GM21381 (cell line): Measurements from ENCODE around the gene MATK.

Source experiments
- ATAC-seq: cut with Tn5 transposase; IDR thresholded peaks from one replicate; pipeline ENCODE4 v1.9.1; 2021; ENCODE audit warnings: mild to moderate bottlenecking, moderate library complexity; ENCODE audit not compliant: unreplicated experiment

The MATK gene

DNA sequence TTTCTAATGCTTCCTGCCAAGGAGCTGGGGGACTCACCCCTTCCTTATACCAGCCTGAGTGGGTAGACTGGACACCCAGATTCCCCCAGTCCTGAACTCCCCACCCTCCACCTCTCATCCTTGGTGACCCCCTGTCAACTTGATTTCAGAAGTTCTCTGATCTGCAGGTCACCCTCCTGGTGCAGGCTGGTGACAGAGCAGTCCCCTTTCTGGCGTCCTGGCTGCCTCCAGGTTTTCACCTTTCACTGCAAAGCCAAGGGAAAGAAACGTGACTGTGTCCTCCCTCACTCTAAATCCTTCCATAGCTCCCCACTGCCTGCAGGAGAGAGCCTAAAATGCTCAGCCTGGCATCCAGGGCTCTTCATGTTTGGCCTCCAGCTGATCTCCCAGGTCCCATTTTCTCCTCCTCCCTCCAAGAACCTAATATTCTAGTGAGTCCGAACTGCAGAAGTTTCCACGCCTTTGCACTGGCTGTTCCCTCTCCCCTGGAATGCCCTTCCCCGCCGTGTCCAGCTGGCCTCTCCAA lies 4.1 kb upstream of the MATK start:
- ATAC-seq: no peak

DNA sequence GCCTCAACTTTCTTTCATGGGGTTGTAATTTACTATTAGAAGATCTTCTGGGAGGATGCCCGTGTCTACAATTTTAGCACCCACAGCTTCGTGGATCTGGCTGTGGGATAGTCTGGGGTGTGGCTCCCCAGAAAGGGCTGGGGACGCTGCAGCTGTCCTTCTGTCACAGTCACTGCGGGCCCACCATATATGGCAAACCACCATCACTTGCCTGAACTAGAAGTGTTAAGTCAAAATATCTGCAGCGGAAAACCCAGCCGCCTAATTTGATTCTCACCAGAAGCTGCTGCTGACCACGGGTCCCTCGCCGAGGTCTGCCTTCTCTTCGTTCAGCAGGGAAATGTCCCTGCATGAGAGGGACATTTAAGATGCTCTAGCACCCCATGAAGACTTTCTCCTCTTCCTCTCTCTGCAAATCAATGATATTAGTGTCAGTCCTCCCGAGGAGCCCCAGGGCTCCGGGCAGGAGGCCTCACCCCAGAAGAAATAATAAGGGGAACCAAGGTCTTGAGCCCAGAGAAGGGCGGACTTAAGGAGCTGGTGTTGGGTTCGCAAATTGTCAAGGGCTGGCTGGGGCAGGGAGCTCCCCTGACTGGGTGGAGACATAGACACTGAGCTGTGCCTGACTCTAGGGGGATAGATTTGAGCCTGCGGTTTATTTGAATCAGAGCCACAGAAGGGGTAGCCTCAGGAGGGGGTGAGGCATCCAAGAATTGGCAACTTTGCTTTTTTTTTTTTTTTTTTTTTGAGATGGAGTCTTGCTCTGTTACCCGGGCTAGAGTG lies 3.0 kb upstream of the MATK start:
- ATAC-seq: no peak

DNA sequence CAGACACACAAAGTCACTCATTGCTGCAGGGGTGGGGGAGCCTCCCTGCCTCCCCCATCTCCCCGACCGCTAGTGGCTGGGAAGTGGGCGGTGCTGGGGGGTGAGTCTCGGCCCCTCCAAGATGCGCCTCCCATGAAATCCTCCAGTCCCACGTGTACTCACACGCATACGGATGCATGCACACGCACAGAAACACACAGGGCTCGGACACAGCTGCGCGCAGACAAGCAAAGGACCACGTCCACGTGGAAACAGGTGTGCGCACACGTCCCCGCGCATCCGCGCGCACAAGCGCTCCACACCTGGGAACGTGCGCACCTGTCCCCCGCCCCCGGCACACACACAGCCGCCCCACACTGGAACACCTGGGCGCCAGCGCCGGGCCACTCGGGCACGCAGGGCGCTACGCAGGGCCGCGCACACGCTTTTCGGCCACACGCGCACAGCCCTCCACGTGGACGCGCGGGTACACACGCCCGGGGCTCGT lies 687 bp downstream of the MATK start:
- ATAC-seq: no peak

DNA sequence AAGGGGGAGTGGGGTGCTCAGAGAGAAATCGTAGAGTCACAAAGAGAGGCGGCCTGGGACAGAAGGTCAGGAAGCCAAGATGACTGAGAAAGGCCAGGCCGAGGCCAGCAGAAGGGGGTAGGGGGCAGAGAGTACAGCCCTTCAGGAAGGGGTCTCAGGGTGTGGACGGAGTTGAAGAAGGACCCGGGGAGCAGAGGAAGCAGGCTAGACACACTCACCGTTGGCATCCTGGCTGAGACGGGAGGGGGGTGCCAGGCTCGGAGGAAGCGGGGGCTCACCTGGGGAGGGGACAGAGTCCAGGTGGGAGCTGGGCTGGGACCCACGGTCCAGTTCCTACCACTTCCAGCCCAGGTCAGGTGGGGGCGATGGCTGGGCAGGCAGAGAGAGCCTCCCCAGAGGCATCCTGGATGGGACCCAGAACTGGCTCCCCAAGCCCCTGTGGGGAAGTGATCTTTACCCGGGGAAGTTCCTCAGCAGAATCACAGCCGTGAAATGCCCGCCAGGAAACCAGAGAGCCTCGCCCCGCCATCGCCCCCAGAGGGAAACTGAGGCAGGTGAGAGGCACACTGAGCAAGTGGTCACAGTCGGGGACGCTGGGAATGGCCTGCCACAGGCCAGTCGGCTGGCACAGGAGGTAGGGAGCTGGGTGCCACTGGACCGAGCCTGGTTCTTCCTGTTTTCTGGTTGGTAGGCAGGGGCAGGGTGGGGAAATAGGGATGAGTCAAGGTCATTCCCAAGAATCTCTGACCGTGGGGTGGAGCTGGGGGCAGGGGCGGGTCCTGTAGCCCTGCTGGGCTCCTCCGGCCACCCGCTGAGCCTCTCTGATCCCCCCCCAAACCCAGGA lies 1.4 kb downstream of the MATK start:
- ATAC-seq: no peak

DNA sequence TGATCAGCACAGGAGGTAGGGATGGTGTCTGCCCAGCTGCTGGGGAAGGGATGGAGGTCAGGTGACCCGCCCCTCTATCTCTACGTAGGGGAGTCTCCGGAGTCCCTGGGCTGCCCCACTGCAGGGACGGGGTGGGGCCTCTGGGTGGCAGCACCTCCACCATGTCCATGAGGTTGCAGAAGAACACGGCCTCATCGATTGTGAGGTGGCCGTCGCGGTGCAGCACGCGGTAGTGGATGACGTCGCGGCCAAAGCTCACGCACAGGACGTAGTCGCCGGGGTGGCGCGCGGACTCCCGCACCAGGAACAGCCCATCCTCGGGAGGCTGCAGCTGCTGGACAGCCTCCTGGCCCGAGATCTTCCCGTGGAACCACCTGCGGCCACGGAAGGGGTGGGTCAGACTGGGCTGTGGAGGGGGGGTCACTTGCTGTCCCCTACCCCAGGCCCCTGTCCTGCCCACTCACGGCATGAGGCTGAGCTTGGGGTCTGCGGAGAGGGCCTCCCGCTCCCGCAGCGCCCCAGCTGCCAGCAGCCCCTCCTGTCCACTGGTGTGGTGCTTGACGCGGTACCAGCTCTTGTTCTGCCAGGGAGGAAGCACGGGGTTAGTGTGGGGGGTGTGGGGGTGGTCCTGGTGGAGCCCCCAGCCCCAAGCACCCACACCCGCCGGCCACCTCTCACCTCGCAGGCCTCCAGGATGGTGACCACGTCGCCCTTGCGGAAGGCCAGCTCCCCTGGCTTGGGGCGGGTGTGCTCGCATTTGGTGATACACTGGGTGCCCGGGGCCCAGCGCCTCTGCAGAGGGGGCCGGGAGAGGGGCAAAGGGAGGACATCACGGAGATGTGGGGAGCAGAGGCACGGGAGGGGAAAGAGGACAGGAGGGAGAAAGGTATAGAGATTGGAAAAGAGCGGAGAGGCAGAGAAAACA lies 2.3 kb downstream of the MATK start:
- no peak for ATAC-seq

DNA sequence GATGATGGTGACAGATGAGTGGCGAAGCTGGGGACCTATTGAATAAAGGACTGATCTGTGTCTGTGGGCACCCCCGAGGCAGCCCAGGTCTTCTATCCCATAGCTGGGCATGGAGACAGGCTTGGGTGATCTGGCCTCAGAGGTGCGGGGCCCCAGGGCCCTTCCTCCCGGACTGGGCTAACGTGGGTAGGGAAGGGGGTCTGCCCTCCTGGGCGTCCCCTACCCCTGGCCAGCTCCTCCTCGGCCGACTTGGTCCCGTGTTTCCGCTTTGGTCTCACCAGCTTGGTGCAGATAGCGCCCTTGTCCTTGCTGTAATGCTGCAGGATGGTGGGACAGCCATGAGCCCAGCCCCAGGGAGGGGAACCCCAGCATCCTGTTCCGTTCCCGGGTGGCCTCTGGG lies 3.3 kb downstream of the MATK start:
- ATAC-seq: no peak

DNA sequence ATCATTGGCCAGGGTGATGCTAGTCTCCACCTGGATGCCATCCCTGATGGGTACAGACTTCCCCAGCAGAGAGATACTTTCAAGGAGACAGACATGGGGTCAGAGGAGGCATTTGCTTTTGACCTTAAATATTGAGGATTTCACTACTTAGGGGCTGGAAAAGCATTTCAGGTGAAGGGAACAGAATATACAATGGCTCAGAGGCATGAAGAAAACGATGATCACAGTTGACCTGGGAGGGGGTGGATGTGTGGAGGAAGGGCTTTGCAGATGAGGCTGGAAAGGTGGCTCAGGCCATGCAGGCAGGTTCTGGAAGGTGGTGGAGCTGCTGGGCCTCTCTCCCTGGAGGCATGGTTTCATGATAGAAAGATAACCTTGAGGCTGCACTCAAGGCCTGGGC lies 3.9 kb downstream of the MATK start:
- no peak for ATAC-seq

DNA sequence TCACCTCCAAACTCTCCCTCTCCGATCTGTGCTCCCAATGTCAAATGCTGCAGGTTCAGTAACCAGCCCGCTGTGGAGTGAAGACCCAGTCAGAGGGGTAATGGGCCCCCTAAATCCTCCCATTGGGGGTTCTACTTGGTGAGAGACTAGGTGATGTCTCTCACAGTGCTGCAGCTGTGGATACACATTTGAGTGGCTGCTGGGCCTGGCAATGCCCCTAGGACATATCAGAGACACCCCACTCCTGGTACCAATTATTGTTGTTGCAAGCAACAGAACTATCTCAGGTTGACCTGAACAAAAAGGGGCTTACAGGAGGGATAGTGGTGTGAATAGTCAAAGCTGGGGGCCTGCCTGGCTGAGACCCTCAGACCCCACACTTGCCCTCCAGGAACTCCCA lies 4.6 kb downstream of the MATK start:
- no peak for ATAC-seq

DNA sequence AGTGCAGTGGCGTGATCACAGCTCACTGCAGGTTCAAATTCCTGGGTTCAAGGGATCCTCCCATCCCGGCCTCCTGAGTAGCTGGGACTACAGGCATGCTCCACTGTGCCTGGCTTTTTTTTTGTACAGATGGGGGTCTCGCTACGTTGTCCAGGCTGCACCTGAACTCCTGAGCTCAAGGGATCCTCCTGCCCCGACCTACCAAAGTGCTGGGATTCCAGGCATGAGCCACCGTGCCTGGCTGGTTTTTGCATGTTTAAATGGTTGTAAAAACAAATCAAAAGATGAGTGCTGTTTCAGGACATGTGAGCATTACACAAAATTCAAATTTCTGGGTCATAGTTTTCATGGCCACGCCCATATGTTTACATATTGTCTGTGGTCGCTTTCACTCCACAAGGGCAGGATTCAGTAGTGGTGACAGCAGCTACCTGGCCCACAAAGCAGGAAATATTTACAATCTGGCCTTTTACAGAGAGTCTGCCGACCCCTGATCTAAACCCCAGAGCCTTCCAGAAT lies 5.3 kb downstream of the MATK start:
- no peak for ATAC-seq

DNA sequence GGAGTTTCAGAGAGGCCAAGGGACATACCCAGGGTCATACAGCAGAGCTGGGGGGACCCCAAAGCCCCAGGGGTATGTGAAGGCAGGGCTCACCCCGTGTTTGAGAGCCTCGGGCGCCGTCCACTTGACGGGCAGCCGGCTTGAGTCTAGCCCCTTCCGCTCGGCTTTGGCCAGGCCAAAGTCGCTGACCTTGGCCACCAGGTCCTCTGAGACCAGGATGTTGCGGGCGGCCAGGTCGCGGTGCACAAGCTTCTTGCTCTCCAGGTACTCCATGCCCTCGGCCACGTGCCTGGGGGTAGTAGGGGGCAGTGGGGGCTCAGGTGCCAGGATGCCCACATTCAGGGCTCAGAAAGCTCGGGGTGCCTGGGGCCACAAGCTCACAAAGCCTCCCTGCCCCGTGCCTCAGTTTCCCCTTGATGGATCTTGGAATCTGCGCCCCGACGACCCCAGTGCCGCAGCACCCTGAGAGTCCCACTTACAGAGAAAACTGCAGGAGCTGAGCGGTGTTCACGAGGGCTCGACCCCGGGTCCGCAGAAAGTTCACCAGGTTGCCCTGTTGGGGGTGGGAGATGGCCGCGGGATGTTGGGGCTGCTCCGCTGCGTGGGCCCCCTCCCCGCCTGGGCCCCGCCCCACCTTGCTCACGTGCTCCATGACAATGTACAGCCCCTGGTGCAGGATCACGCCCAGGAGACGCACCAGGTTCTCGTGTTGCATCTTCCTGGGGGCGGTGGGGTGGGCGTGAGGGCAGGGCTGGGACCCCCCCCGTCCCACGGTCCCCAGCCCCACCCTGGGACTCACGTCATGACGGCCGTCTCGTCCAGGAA lies 7.1 kb downstream of the MATK start:
- no peak for ATAC-seq

DNA sequence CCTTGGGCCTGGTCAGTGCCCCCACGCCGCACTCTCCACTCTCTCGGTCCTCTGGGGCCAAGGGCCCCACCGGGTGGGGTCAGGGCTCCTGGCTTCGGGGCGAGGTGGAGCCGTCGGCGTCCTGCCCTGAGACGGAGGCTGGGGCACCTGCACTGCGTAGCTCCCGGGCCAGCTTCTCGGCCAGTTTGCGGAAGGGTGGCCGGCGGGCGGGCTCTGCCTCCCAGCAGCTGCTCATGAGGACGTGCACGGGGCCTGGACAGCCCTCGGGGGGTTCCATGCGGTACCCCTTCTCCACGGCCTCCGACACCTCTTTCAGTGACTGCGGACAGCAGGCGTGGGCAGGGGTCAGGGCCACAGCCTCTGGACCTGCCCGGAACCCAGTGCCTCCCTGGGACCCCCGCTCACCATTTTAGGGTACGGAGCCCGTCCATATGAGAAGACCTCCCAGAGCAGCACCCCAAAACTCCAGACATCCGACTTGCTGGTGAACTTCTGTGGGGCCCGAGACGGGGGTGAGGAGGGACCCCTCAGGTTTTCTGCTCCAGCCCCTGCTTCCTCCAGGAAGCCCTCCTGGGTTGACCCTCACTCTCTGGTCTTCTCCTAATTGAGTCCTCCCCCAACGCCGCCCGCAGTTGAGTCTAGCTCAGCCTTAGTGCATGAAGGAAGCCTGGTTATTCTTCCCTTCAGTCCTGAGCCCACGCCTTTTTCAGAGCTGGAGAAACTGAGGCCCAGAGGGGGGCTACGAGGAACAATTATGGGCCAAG lies 7.9 kb downstream of the MATK start:
- ATAC-seq: no peak

DNA sequence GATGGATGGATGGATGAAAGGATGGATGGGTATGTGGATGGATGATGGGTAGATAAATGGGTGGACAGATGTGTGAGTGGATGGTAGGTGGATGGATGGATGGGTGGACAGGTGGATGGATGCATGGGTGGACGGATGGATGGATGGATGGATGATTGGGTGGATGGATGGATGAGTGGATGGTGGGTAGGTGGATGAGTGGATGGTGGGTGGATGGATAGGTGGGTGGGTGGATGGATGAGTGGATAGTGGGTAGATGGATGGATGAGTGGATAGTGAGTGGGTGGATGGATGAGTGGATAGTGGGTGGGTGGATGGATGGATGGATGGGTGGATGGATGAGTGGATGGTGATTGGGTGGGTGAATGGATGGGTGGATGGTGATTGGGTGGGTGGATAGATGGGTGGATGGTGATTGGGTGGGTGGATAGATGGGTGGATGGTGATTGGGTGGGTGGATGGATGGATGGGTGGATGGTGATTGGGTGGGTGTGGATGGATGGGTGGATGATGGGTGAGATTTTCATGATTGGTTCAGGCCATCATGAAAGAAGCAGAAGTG lies 9.6 kb downstream of the MATK start:
- ATAC-seq: no peak

DNA sequence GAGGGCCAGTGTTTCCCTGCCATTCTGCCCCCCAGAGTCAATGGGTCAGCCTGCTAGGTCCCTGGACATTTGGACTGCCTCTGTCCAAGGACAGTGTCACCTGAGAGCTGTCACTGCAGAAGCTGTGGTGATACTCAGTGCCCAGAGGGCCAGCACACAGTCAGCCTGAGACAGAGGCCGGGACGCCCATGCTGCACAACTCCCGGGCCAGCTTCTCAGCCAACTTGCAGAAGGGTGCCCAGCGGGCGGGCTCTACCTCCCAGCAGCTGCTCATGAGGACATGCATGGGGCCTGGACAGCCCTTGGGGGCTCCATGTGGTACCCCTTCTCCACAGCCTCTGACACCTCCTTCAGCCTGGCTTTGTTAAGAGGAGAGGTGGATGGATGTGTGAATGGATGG lies 10.3 kb downstream of the MATK start:
- ATAC-seq: no peak

DNA sequence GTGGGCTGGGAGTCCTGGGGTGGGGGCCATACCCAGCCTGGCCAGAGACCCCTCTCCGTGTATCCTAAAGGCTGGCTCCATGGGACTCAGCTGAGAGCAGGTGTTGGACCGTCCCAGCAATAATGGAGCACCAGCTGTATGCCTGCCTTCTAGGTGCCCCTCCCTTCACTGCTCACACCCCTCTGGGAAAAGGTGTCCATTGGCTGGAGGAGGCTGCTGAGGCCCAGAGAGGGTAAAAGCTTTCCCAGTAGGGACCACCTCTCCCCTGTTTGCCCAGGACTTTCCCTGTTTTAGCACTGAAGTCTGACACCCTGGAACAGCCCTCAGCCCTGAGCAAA lies 10.8 kb downstream of the MATK start:
- ATAC-seq: no peak

DNA sequence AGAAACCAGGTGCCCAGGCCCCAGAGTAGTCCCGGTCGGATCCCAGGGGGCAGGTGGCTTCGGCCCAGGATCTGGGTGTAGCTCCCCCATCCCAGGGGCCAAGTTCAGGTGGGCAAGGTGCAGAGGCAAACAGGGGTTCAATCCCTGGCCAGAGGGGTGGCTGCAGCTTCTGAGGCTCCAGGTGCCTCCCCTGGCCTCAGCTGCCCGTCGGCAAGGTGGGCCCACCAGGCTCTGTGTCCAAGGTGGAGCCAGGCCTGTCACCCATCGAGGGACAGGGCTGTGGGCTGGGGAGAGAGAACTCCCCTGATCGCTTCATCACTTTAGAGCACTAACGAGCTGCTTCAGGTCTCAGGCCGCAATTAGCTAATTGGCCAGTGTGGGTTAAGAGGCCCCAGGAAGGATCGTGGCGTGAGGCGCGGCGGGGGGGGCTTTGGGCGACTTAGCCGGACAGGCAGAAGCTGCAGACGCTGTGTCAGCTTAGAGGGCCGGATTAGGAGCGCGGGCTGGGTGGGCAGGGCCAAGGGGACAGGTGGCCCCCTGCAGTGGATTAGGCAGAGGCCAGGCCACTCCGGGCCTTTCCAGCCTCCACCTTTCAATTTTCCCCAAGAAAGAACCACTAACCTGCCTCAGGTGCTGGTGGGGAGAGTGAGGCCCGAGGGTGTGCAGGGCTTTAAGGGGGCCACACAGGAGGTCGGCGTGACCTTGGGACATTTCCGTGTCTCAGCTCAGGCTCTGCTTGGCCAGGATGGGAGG lies 11.4 kb downstream of the MATK start:
- no peak for ATAC-seq

DNA sequence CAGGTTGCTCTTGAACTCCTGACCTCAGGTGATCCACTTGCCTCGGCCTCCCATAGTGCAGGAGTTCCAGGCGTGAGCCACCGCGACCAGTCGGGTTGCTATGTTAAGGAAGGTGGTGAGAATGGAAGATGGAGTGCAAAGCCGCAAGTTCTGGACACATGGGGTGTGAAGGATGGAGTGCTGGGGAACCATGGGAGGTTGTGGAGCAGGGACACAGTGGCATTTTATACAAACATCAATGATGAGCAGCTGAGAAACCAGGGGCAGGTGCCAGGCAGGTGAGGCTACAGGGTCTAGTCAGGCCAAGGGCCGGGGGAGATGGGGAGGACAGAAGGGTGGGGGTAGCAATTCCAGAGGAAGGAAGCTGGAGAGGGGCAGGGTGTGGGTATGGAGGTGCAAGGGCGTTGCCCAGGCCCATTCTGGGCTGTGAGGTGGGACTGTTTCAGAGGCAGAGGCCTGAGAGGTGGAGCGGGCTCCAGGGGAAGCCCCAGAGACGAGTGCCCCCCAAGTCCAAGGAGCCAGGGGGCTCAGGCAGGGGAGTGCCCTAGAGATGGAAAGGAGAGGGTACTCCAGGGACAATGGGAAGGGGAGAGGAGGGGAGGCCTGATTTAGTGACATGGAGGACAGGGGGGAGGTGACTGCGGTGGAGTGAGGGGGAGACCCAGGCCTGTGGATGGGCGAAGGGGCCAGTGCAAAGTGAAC lies 12.2 kb downstream of the MATK start:
- ATAC-seq: no peak

DNA sequence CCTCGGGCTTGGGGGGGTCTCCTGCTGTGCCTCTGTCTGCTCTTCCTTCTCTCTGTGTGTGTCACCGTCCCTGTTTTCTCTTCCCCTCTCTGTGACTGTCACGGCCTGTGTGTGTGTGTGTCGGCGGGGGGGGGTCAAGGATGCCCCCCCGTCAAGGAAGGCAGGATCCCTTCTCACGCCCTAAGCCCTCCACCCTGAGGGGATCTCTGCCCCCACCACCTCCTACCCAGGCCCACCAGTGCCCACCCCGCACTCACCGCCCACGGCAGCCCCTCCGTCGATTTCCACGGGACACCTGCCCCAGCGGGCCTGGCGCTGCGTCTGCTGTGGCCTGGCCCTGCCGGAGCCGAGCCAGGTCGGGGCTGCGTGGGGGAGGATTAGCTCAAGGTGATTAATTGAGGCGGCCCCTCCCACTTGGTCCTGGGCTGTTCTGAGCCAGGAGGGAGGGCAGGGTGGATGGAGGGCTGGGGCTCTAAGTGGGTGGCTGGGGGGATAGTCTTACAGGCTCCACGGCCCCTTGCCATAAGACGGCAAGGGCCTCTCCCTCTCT lies 14.2 kb downstream of the MATK start, which contains the start of gene RAX2:
RAX2 (minus strand) TSS at position 323 of the 550 bp plus-strand sequence. CDS start 486 bp downstream, outside the sequence.
- ATAC-seq: no peak
